AG04449 (cell line): Measurements from ENCODE around the gene PIK3R1.

Experiments
- CTCF ChIA-PET: fragments of 350-600 bp; formaldehyde crosslinking; extraction: SDS; loops from one replicate; lab custom pipeline; 2021; ENCODE audit warnings: antibody characterized with exemption; lab: Yijun Ruan, JAX
- POLR2A ChIA-PET: fragments of 400-600, 350-600 bp; formaldehyde crosslinking; extraction: SDS; loops from one replicate; lab custom pipeline; 2020; ENCODE audit warnings: antibody characterized with exemption, inconsistent platforms; lab: Yijun Ruan, JAX
- DNase-seq: peaks from one replicate; pipeline ENCODE4 v3.0.0-alpha.2; 2010; ENCODE audit warnings: low read depth, low spot score
- H3K4me3 ChIP-seq: 2 replicates; pipeline ENCODE4 v1.5.1; 2011; ENCODE audit warnings: low read depth, mild to moderate bottlenecking, control low read depth, low read length
- TF ChIP-seq, protein P1 (sequence below): IDR thresholded peaks from one replicate; pipeline ENCODE4 v1.5.1; 2011; ENCODE audit warnings: mild to moderate bottlenecking, moderate library complexity, low read length, control low read depth, inconsistent platforms; ENCODE audit not compliant: insufficient read depth; ENCODE audit errors: missing control alignments

The PIK3R1 gene

GRCh38 chr5:68222824-68223354, 7.3 kb downstream of the PIK3R1 start:
- DNase-seq, result no peak
- POLR2A ChIA-PET, result no interaction called here
- CTCF ChIA-PET, result no interaction called here
- TF ChIP-seq, protein P1, sequence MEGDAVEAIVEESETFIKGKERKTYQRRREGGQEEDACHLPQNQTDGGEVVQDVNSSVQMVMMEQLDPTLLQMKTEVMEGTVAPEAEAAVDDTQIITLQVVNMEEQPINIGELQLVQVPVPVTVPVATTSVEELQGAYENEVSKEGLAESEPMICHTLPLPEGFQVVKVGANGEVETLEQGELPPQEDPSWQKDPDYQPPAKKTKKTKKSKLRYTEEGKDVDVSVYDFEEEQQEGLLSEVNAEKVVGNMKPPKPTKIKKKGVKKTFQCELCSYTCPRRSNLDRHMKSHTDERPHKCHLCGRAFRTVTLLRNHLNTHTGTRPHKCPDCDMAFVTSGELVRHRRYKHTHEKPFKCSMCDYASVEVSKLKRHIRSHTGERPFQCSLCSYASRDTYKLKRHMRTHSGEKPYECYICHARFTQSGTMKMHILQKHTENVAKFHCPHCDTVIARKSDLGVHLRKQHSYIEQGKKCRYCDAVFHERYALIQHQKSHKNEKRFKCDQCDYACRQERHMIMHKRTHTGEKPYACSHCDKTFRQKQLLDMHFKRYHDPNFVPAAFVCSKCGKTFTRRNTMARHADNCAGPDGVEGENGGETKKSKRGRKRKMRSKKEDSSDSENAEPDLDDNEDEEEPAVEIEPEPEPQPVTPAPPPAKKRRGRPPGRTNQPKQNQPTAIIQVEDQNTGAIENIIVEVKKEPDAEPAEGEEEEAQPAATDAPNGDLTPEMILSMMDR, result no peak
- H3K4me3 ChIP-seq, result no peak overlapping the region

DNA sequence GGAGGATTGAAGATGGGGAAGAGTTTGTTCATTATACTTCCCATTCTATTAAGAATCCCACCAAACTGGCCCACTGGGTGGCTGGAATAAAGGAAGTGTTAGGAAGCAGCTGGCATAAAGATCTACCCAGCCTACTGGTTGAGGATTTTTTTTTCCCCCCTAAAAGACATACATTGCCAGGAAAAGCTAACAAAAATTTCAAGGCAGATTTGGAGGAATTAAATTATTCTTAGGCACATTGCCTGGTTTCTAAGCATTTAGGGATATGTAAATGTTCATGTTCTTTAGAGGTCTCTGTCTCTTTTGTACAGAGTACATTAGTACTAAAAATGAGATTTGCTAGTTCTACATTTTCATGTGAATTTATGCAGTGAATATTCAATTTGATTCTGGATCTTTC, 8.3 kb downstream of the PIK3R1 start:
- POLR2A ChIA-PET, result interaction anchor here (1.5 kb wide), 1 partner anchor 8 kb away, joined by 12 read pairs; the partner anchor contains the start of gene PIK3R1
- CTCF ChIA-PET, result interaction anchor here (0.8 to 1.6 kb wide), 4 partner anchors 8 to 48 kb away, joined by 3 to 4 read pairs (median 3); partner anchors contain the start of gene PIK3R1
- no peak overlapping the region for H3K4me3 ChIP-seq
- TF ChIP-seq, protein P1, result no peak
- no peak for DNase-seq

DNA sequence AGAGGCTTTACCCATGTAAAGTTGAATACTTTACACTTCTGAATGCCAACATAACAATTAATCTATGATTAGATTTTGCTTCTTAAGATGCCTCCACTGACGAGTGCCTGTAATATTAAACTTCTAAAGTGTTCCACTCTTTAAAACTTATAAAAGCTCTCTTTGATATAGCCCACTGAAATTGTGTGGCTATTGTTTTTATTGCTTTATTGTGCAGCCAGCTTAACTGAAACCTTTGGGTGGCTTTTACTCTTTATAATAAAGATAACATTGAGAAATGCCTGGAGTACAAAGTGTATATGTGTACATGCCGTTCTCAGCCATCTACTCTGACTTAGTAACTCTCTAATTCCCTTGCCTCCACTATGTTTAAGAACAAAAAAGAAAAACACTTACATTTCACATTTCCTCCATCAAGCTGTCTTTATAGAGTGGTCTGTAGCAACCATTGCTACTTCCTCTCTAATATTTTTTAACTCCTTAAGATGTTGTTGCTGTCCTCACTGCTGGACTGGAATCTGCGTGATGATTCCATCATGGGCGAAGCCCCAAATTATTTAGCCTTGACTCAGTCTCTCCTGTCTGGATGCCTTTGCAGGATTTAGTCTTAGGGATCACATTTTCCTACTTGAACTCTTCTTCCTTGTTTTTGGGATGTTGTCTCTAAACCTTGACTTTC, 9.1 kb downstream of the PIK3R1 start:
- TF ChIP-seq, protein P1, result no peak
- DNase-seq, result no peak
- POLR2A ChIA-PET, result interaction anchor here (1.5 kb wide), 1 partner anchor 9 kb away, joined by 12 read pairs; the partner anchor contains the start of gene PIK3R1
- no peak overlapping the region for H3K4me3 ChIP-seq
- CTCF ChIA-PET, result interaction anchor here (0.8 to 1.6 kb wide), 4 partner anchors 9 to 47 kb away, joined by 3 to 4 read pairs (median 3); partner anchors contain the start of gene PIK3R1

DNA sequence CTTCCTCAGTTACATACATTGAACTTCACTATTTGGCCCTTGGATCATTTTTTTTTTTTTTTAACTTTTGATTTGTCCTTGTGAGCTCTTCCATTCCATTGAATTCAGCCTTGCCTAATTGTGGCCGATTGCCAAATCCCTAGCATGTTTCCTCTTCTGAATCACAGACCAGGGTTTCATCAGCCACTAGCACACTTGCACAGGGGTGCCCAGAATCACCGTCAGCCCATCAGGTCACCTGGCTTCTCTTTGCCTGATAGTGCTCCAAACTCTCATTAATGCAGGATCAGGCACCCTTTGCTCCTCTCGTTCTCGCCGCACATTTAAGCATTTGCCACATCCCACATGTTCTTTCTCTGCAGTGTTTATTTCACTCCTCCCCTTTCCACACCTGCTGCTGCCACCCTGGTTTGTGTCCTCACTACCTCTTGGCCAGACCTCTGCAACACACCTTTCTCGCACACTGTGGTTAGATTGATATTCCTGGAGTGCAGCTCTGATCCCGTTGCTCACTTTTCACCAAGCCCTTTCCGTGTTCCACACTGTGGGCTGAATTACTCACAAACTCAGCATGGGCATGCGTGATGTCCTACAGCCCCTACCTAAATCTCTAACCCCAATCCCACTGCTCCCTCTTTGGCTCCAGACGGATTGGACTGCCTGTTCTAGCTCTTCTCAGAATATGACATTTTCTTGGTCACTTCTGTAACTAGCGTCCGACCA, 9.8 kb downstream of the PIK3R1 start:
- CTCF ChIA-PET, result interaction anchor here (1.6 kb wide), 1 partner anchor 26 kb away, joined by 3 read pairs; no protein-coding TSS in a partner anchor
- POLR2A ChIA-PET, result interaction anchor here (1.5 kb wide), 1 partner anchor 9 kb away, joined by 12 read pairs; the partner anchor contains the start of gene PIK3R1
- DNase-seq, result peak; percentile 56
- H3K4me3 ChIP-seq, result no peak overlapping the region
- TF ChIP-seq, protein P1, result no peak

DNA sequence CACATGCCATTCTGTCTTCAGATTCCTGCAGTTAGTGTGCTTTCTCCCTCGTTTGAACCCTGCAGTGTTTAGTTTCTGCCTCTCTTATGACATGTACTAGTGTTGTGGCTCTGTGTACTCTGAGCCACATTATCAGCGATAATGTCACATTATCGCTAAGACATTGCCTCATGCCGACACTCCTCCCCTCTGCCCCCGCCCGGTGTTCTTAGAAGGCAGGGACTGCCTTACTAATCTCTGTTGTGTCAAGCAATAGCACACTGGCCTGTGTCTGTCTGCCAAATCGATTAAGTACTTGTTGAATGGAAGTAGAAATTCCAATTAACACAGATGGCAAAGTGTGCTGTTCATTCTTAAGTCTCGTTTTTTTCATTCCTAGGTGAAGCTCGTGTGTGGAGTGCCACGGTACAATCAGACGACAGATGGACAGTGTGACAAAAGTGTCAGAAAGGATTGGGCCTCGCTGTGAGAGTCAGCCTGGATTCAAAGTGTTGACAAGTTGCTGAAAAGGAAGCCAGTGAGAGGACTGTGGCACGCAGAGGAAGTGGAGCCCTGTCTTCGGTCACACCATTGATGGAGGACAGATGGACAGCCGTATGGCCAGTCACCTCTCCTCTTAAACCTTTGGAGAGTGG, 10.5 kb downstream of the PIK3R1 start:
- CTCF ChIA-PET, result interaction anchor here (1.2 kb wide), 1 partner anchor 26 kb away, joined by 5 read pairs; no protein-coding TSS in a partner anchor
- DNase-seq, result no peak
- TF ChIP-seq, protein P1, result no peak
- no peak overlapping the region for H3K4me3 ChIP-seq
- POLR2A ChIA-PET, result no interaction called here
